GM21619 (cell line): ENCODE results near the gene PI4KB.
"Not testable (repeated sequence)": the region's sequence is repeated elsewhere in the genome, so short reads cannot be mapped to it uniquely, and the experiment has no call there.

Experiments used
- ATAC-seq: cut with Tn5 transposase; IDR thresholded peaks from one replicate; pipeline ENCODE4 v1.9.1; 2021; ENCODE audit not compliant: unreplicated experiment

The PI4KB gene

DNA sequence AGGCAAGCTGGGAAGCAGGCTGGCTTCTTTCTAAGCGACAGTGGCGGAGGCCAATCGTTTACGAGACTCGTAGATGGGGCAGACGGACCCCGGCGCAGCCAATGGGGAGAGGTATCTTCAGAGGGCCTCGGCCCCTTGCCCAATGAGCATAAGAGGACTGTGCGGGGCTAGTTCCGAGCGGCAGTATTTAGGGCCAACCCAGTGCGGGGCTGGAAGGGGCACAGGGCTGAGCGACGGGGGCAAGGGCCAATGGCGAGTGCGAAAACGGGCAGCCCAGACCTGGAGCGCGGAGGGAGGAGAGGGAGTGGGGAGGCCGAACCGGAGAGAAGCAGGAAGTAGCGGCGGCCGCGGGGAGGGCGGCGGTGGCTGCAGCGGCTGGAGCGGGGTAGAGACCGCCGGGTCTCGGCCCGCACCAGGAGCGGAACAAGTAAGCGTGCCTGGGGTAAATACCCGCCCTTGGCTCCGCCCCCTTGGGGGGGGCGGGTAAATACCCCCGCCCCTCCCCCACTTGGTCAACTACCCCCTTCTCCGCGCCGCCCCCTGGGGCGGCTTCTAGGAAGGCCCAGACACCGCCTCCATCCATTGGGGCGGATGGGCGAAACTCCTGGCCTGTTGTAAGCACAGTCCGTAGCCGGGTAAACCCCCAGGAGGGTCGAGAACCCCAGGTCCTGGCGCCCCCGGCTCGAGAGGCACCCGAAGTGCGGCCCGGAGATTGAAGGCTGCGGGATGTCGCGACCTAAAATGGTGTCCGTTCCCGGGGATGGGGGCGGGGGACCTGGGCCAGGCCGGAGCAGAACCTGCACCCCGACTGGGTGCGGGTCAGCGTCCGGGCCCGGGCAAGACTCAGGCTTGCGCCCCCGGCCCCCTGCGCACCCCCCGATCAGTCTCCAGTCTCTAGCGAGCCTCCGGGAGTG lies 45.0 kb downstream of the PI4KB start, which contains the start of gene ZNF687:
Gene ZNF687 (plus strand): TSS at position 331 of the 914 bp plus-strand sequence. CDS start 3,993 bp downstream, outside the sequence.
- peak; percentile 87 for ATAC-seq

DNA sequence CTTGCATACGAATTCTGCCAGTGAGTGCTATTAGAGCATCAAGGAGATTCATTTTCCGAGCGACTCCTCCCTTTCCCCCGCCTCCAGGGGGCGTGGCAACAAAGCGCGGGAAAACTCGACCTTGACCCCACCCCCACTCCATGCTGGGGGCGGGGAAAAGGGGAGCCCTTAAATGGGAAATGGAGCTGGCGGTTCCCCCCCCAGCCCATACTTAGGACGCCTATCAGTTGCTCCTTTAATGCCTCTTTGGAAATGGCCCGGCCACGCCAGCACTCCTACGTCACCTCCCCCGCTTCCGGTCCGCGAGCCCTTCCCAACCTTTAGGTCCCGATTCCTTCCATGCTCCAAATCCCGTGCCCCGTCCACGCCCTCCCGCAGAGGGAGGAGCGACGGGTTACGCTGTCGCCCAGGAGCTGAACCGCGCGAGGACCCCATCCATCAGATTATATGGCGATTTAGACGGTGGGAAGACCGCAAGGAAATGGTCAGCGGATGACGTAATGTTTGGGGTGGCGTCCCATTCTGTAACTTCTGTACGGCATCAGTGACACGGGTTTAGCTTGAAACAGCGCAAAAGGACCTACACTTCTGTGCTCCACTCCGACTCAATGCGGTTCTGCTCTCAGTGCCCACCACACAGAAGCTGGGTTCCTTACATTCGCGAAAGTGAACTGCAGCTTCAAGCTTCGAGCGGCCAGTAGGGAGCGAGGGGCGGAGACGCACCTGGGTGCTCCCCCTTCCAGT lies 45.8 kb downstream of the PI4KB start:
- ATAC-seq, result peak; percentile 27

DNA sequence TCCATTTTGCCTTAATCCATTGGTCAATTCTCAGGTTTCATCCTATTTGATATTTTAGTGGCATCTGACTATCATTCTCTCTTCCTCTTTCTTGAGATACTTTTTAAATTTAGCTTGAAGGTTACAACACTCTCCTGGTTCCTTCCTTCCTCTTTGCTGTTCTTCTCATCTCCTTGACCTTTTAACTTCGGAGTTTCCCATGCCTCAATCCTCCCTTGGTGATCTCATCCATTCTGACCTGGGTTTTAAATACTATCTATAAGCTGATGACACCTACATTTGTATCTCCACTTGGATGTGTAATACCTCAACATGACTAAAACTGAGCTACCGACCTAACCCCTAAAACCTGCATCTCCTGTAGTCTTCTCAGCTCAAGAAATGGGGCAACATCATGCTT lies 50.0 kb downstream of the PI4KB start:
- ATAC-seq, result no peak

DNA sequence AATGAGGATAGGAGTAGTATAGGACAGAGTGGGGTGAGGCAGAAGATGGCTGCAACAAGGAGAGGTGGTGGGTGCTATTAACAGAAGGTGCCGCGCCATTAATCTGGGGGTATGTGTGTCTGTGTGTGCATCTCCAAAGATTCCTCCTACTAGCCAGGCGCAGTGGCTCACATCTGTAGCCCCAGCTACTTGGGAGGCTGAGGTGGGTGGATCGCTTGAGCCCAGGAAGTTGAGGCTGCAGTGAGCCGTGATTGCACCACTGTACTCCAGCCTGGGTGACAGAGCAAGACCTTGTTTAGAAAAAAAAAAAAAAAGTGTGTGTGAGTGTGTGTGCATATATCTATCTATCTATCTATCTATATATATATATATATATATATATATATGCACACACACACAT lies 51.9 kb downstream of the PI4KB start:
- not testable (repeated sequence) for ATAC-seq

DNA sequence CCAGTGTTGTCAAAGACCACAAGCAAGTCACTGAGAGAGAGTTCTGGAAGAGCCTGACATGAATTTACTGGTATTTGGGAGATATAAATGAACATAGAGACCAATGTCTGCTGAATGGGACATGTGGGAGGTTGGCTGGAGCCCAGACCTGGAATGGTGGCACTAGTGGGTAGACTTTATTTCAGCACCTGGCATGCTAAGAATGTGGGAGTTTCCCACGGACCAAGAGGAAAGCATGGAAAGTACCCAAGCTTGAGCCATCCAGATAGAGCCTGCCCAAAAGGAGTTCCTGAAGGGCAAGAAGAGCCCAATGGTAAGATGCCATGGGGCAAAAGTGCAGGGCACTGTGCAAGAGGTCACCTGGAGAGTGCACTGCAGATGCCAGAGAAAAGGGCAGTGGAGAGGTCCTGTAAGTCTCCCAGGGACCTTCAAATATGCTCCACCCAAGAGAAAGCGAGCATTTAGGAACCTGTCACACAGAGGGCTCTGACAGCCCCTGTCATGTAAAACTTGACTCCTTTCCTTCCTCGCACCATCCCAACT lies 53.2 kb downstream of the PI4KB start:
- no peak for ATAC-seq

DNA sequence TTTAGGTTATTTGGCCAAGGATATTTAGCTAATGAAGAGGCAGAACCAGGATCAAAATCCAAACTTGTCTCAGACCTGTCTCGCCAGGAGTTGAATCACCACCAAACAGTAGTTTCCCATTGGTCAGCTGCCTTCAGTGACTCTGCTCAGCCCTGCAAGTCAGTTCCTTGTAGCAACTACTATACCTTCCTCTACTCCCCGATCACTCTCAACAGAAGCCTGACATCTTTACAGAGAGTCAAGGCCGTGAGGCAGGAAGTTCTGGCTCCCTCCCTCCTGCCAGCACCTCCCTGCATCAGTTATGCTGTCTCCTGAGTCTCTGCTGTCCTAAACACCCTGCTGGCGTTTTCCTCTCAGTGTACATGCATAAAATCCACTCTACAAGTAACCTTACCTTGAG lies 59.5 kb downstream of the PI4KB start:
- no peak for ATAC-seq

DNA sequence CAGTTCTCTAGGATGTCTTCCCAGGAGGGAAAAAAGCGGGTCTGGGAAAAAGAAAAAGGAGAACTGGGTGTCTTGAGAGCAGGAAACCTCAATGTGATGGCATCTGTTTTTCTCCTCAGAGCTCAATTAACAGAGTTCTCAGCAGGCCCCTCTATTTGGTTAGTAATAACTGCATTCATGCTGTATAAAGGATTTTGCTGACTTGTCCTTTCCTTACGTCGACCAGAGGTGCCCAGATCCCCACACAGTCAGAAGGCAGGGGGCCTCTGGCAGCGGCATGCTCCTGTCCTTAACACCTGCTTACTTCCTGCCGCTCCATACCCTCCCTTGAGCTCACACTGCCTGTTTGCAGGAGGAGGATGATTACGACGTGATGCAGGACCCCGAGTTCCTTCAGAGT lies 60.4 kb downstream of the PI4KB start:
- ATAC-seq, result no peak

DNA sequence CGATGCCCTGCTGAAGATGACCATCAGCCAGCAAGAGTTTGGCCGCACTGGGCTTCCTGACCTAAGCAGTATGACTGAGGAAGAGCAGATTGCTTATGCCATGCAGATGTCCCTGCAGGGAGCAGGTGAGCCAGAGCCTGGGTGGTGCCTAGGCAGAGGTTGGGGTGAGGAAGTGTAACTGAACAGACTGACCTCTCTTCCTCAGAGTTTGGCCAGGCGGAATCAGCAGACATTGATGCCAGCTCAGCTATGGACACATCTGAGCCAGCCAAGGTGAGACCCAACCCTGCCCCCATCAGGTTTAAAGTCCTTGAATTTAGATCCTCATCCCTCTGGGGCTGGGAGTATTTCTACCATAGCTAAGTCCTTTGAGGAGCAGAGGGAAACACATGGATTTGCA lies 60.9 kb downstream of the PI4KB start:
- no peak for ATAC-seq

DNA sequence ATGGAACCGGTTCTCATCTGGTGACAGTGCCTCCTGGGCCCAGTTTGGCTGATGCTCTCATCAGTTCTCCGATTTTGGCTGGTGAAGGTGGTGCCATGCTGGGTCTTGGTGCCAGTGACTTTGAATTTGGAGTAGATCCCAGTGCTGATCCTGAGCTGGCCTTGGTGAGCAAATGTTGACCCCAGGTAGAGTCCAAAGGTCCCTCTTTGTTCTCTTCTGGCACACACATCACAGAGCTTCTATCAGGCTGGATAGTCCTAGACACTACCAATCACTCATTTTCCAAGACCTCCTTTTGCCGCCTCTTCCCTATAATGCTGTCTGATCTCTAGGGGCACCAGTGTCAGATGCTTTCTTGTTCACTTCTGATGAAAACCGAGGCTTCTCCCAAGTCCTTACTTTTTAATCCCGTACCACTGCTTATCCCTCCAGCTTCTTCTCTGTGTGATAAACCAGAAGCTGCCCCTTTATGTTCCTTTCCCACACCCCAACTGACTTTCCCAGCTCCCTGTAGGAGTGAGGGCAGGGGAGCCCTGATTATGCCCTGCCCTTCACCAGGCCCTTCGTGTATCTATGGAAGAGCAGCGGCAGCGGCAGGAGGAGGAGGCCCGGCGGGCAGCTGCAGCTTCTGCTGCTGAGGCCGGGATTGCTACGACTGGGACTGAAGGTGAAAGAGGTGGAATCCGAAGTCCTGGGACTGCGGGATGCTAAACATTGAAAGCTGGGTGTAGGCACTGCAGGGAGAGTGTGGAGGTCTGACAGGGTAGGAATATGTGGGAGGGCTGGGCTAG lies 61.6 kb downstream of the PI4KB start:
- ATAC-seq, result no peak

DNA sequence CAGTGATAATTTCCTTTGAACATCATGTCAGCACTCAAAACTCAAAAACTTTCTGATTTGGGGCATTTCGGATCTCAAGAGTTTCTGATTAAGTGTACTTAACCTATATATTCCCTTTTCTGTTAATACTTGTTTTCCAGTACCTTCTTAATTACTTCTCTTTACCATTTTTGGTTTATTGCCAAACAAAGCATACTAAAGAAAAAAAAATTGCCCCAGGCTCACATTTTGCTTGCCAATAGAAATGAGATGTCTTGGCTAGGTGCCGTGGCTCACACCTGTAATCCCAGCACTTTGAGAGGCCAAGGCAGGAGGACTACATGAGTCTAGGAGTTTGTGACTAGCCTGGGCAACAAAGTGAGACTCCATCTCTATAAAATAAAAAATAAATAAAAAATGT lies 67.9 kb downstream of the PI4KB start:
- ATAC-seq, result no peak

DNA sequence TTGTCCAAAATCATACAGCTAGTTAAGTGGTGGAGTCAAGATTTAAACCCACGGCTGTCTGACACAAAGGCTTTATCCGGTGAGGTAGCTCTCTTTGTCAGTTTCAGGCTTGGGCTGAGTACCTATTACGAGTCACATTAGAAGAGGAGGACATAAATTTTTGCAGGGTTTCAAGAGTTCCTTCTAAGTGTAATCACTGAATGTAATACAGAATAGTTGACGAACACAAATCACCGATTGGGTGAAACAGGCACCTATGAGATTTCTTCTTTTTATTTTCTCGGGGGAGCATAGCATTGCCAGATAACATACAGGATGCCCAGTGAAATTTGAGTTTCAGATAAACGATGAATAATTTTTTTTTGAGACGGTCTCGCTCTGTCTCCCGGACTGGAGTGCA lies 71.8 kb downstream of the PI4KB start:
- ATAC-seq, result no peak

DNA sequence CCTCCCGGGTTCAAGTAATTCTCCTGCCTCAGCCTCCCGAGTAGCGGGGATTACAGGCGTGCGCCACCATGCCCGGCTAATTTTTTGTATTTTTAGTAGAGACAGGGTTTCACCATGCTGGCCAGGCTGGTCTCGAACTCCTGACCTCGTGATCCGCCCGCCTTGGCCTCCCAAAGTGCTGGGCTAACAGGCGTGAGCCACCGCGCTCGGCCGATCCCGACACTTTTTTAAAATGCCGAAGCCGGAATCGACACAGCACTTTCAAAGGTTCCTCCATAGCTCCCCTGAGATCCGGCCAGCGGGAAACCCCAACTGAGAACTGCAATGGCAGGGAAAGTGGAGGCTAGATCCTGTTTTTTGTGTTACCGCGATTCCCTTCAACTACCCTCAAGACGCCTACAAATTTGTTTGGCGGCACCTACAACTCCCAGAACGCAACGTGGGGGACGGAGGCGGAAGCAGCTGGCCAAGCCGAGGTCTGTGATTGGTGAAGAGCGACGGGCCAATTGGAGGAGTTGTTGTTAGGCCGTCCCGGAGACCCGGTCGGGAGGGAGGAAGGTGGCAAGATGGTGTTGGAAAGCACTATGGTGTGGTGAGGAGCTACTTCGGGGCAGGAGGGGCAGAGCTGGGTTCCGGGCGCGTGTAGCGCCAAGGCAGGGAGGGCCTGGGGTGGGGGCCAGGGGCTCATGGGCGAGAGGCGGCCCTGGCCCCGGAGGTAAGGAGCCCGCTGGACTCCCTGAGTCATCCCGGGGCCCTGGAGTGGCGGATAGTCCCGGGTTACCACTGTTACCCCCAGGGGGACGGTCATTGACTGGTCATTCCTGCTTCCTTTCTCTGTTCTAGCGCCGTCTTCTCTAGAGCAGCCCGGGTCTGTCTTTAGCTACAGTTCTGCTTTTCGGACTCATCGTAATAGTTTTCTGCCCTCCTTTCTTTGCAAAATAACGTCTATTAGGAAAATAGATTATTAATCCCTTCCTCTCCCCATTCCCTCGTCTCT lies 72.7 kb downstream of the PI4KB start, which contains the start of gene PSMD4:
Gene PSMD4 (plus strand): TSS at position 518 of the 997 bp plus-strand sequence. CDS start 49 bp downstream, at position 567.
- peak; percentile 89 for ATAC-seq

DNA sequence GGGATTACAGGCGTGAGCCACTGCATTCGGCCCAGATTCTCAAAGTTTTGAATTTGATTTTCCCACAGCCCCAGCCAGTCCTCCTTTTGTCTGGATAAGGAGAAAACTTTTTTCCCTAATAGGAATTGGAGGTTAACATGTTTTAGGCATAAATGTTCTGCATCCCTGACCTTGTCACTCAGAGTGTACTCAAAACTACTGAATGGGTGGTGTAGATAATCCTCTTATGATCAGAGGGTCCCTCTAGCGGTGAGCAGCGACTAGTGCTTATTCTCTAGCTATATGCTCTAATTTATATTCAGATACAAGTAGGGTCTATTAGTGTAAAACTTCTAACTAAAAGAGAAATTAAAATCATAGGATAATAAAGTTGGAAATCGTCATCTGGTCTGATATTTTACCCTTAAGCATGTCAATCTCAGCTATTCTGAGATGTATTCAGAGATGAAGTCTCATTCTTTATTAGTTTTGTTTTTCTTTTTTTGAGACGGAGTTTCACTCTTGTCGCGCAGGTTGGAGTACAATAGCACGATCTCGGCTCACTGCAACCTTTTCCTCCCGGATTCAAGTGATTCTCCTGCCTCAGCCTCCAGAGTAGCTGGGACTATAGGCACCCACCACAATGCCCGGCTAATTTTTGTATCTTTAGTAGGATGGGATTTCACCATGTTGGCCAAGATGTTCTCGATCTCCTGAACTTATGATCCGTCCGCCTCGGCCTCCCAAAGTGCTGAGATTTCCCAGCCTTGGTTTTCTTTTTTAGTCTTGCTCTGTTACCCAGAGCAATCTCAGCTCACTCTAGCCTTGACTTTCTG lies 75.4 kb downstream of the PI4KB start:
- ATAC-seq, result no peak

DNA sequence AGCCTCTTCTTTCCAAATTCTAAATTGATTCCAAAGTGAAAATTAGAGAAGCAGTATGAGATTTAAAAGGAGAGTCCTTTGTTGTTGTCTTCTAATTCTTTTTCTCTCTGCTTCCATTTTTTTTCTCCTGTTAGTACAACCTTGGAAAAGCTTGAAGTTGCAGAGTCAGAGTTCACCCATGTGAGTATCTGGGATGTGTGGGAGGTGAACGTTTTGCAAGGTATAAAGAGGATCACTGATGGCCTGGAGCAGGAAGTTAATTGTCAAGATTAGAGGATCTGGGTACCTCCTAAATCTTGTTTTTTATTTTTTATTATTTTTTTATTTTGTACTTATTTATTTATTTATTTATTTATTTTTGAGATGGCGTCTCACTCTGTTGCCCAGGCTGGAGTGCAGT lies 80.4 kb downstream of the PI4KB start:
- no peak for ATAC-seq

DNA sequence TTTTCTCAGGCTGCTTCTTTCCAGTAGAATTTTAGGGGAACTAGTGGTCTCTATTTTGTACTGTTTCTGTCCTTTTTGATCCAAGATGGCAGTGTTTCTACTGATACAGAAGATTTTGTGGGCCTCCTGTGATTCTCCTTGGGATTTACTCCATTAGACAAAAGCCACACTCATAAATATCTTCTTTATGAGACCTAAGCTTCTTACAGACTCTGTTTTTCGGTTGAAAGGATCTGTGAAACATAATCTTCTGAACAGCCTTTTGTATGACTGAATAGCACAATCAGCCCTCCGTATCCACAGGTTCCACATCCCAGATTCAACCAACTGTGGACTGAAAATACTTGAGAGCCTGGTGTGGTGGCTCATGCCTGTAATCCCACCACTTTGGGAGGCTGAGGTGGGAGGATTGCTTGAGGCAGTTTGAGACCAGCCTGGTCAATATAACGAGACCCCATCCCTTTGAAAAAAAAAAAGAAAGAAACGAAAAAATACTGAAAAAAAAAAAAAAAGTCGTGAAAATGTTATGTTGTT lies 83.5 kb downstream of the PI4KB start:
- no peak for ATAC-seq

DNA sequence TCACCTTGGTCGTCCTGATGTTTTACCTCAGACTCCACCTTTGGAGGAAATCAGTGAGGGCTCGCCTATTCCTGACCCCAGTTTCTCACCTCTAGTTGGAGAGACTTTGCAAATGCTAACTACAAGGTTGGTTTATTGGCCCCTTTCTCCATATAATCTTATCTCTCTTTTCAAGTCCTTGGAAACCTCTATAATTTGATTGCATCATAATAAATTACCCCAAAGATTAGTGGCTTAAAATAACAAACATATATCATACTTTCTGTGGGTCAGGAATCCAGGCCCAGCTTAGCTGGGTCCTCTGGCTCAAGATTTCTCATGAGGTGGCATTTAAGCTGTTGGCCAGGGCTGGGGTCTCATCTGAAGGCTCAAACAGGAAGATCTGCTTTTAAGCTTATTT lies 84.8 kb downstream of the PI4KB start:
- no peak for ATAC-seq
